CD4-positive, alpha-beta T cell treated with Interleukin-21 for 1 hour (primary cell): ENCODE measurements around the gene ADAM12.

Experiments
- DNase-seq: peaks from one replicate; pipeline ENCODE4 v3.0.0-alpha.2; 2020

ADAM12 gene

DNA sequence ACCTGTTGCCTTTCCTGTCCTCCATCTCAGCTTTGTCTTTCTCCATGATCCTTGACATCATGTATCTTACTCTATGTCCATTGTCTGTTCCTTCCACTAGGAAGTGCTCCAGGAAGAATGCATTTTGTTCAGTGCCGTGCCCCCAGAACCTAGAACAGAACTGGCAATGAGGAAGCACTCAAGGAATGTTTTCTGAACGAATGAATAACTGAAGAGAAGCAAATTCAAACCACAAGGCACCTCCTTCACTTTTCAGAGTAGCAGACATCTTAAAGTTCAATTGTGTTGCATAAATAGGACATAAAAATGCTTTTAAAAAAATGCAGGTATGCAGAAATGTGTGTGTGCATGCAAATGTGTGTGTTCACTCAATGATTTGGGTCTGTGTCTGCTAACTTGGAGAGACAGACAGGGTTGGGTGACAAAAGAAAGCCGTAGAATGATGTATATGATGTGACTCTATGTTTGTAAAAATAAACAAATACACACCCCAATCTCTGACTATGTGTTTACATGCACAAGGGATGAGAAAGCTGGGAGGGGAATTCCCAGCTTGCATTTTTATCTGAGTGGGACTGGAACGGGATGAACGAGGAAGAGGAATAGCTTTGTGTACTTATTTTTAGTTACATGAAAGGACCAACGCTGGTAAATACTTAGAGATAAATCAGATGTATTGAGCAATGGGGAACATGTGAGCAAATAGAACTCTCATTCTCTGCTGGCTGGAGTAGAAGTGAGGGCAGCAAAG, 254.2 kb downstream of the ADAM12 start:
- DNase-seq, result no peak

DNA sequence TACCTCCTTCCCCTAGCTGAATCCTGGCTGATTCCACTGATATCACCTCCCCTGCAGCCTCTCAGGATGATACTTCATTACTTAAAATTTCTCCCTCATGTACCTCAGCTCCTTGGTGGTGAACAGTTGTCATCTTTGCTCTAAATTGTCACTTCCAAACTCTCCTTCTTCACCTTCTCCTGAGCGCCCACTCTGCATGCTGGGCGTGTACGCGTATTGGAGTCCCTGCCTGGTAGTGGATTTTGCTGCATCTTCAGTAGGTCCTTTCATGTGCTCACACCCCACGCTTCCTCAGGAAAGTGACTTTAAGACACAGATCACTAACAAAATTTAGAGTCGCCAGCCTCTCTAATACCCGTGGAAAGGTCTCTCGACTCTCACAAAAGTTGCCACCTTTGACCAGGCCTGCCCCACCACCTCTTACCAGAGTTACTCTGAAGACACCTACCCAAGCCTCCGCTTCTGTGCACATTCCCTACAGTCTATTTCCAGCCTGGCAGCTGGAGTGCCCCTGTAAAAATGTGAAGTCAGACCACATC, 255.1 kb downstream of the ADAM12 start:
- DNase-seq, result no peak

GRCh38 chr10:126131341-126131740, 256.9 kb downstream of the ADAM12 start:
- no peak for DNase-seq

GRCh38 chr10:126130271-126130710, 258.0 kb downstream of the ADAM12 start:
- DNase-seq, result no peak

GRCh38 chr10:126129026-126129425, 259.3 kb downstream of the ADAM12 start:
- no peak for DNase-seq

- DNase-seq, result no peak
These were observed 259.7 kb downstream of the ADAM12 start for GRCh38 chr10:126128581-126128980.

DNA sequence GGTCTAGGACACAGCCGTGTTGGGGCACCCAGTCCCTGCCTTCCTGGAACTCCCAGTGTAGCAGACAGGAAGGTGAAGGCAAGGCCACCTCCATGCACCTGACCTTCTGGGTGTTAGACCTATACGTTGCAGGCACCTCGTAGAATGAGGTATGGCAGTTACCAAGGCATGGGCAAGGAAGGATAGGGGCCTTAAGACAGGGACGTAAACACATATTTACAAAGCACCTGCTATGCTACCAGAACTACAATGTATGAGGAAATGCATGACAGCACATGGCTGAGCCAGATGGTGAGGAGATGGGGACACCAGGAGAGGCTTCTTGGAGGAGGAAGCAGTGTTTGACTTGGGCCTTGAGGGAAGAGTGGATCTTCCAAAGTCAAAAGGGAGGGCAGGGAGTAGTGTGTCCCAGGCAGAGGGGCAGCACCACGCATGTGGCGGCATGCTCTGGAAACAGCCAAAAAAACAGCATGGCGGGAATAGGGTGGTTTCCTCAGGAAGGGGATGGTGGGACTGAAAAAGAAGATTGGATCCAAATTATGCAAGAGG, 260.7 kb downstream of the ADAM12 start:
- DNase-seq, result no peak

DNA sequence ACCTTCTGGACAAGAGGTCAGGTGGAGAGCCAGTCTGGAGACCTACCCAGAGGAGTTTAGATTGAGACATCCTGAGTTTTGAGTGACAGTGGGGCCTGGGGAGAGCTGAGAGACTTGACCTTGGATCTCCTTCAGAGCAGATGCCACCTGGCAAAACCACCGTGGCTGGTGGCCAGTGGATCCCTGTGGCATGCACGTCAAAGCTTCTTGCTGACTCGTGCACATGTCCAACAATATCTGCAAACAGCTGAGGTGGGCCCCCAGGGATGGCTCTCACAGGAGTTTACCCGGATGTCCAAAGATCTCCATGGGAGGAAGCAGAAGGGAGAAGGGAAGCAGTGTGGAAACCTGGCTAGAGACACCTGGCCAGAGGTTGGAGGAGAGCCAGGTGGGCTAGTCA, 261.4 kb downstream of the ADAM12 start:
- DNase-seq, result no peak

GRCh38 chr10:126126023-126126422, 262.3 kb downstream of the ADAM12 start:
- no peak for DNase-seq

DNA sequence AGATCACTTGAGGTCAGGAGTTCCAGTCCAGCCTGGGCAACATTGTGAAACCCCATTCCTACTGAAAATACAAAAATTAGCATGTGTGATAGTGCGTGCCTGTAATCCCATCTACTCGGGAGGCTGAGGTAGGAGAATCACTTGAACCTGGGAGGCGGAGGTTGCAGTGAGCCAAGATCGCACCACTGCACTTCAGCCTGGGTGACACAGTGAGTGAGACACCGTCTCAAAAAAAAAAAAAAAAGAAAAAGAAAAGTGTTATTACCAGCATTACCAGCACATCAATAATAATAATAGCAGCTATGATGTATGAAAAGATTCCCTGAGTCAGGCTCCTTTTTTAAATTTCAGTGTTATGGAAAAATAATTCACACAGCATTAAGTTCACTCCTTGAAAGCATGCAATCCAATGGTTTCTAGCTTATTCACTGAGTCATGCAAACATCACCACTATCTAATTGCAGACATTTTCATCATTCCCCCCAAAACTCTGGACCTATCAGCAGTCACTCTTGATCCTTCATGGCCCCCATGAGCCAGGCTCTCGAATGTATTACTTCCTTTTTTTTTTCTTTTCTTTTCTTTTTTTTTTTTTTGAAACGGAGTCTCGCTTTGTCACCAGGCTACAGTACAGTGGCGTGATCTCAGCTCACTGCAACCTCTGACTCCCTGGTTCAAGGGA, 263.5 kb downstream of the ADAM12 start:
- DNase-seq, result no peak

- DNase-seq, result no peak
These were observed 264.2 kb downstream of the ADAM12 start for GRCh38 chr10:126124046-126124445.

DNA sequence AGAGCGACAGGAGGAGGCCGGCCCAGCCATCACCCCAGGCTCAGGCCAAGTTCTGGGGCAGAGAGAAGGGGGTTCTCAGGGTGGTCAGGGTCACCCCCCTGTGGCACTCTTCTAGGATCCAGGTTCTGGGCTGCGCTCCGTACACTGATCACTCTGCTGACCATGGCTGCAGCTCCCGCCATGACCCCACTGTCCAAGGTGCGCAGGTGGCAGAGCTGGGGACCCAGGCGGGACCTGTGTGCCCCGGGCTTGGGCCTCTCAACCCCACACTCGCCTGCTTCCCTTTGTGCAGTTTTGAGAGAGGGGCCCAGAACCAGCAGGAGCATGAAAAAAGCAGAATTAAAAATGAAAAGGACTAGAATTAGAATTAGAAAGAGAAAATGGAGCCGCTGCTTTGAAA, 264.8 kb downstream of the ADAM12 start:
- DNase-seq, result no peak

DNA sequence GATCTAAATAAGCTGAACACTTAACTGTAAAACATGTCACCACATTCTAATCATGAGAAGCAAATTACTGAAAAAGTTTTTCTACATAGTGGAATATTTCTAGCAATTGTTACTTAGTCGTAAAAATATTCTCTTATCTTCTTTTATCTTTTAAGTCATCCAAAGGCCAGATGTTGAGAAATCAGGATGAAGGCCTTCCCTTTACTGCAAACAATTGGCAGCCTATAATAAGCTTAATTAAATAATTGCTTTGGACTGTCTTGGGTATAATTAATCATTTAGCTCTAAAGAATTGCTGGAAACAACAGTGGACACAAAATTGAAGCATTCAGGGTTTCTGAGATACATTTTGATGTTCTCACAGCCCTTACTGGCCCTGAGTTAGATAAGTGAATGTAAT, 265.4 kb downstream of the ADAM12 start:
- no peak for DNase-seq

DNA sequence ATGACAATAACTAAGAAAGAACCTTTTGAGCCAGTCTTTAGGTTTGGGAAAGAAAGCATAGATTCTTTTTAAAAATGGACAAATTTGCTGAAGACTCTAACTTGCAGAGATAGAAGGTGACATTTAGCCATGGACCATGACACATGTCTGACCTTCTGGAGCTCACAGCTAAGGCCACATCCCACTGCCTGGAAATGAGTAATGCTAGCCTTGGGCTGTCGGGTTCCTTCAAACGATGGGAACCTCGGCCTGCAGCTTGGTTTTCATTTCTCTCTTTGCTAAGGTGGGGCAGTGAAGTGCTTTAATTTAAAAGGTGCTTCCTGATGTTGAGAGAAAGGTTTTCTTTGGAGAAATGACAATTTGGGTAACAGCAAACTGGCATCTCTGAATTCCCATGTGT, 268.7 kb downstream of the ADAM12 start:
- no peak for DNase-seq

- DNase-seq, result no peak
These were observed 269.8 kb downstream of the ADAM12 start for GRCh38 chr10:126118476-126118875.

GRCh38 chr10:126117196-126117595, 271.1 kb downstream of the ADAM12 start:
- DNase-seq, result no peak

GRCh38 chr10:126115886-126116285, 272.4 kb downstream of the ADAM12 start:
- DNase-seq, result no peak

- no peak for DNase-seq
These were observed 273.3 kb downstream of the ADAM12 start for GRCh38 chr10:126114884-126115555.

- DNase-seq, result no peak
These were observed 276.8 kb downstream of the ADAM12 start for GRCh38 chr10:126111516-126111915.

DNA sequence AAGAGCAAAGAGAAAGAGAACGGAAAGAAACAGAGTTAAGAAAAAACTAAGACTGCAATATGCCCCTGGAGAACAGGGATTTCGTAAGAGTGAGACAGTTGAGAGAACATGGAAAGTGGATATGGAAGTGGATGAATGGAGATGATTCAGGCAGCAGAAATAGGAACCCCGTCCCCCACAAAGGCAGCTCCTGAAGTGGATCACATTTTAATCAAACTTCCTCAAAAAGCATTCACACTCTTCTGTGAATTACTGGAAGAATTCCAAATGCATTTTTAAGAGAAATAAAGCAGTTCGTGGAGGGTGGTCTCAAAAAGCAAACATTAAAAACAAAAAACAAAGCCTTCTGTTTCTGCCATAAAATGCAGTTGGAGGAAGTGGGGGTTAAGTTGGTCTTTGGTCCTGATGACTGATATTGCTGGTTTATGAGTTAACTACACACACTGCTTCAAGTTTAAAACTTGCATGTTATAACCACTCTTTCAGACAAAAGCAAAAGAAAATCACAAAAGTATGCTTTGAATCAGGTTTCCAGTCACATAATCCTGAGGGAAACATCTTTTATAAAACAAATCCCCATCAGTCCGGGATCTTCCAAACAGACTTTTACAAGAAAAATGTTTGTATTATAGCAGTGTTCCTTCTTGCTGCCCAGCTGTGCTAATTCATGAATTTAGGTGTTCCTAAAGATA, 277.6 kb downstream of the ADAM12 start:
- no peak for DNase-seq

- DNase-seq, result no peak
These were observed 278.4 kb downstream of the ADAM12 start for GRCh38 chr10:126109893-126110292.

- no peak for DNase-seq
These were observed 279.6 kb downstream of the ADAM12 start for GRCh38 chr10:126108693-126109092.

GRCh38 chr10:126104767-126105166, 283.5 kb downstream of the ADAM12 start:
- no peak for DNase-seq
